ENCODE measurements around the gene PTPRN2.

GRCh38 chr7:158582089-158582456 is 5.5 kb downstream of the PTPRN2 start:
- no peak for TF ChIP-seq MYC (IDR thresholded peaks at IDR 0.05; ENCODE audit: low read depth, low read length)
- no peak for TF ChIP-seq MYC (CRISPR knock-in tag; IDR thresholded peaks at IDR 0.05; ENCODE audit: borderline replicate concordance, low read depth)
- no peak for TF ChIP-seq SREBF2 (CRISPR knock-in tag; IDR thresholded peaks at IDR 0.05)
- no peak for TF ChIP-seq ZNF124 (CRISPR knock-in tag; IDR thresholded peaks at IDR 0.05)
- TF ChIP-seq, protein P1, sequence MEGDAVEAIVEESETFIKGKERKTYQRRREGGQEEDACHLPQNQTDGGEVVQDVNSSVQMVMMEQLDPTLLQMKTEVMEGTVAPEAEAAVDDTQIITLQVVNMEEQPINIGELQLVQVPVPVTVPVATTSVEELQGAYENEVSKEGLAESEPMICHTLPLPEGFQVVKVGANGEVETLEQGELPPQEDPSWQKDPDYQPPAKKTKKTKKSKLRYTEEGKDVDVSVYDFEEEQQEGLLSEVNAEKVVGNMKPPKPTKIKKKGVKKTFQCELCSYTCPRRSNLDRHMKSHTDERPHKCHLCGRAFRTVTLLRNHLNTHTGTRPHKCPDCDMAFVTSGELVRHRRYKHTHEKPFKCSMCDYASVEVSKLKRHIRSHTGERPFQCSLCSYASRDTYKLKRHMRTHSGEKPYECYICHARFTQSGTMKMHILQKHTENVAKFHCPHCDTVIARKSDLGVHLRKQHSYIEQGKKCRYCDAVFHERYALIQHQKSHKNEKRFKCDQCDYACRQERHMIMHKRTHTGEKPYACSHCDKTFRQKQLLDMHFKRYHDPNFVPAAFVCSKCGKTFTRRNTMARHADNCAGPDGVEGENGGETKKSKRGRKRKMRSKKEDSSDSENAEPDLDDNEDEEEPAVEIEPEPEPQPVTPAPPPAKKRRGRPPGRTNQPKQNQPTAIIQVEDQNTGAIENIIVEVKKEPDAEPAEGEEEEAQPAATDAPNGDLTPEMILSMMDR (IDR thresholded peaks at IDR 0.05 in 2 of 3, conservative IDR thresholded peaks at IDR 0.05 in 1 of 3; ENCODE audit: insufficient read depth in 2 of 3, low read depth in 1 of 3, low read length in 3 of 3): no peak
- TF ChIP-seq POLR2AphosphoS5 (IDR thresholded peaks at IDR 0.05; ENCODE audit: control insufficient read depth, insufficient read depth, low read depth, low read length): no peak
- no peak for TF ChIP-seq SREBF1 (IDR thresholded peaks at IDR 0.05; ENCODE audit: borderline replicate concordance, low read depth, low read length)
- no peak for TF ChIP-seq ZBTB2 (IDR thresholded peaks at IDR 0.05)
- TF ChIP-seq, protein P2, sequence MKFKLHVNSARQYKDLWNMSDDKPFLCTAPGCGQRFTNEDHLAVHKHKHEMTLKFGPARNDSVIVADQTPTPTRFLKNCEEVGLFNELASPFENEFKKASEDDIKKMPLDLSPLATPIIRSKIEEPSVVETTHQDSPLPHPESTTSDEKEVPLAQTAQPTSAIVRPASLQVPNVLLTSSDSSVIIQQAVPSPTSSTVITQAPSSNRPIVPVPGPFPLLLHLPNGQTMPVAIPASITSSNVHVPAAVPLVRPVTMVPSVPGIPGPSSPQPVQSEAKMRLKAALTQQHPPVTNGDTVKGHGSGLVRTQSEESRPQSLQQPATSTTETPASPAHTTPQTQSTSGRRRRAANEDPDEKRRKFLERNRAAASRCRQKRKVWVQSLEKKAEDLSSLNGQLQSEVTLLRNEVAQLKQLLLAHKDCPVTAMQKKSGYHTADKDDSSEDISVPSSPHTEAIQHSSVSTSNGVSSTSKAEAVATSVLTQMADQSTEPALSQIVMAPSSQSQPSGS (CRISPR knock-in tag; IDR thresholded peaks at IDR 0.05): no peak
